ENCODE results near the gene PRM1.
A peak's percentile ranks its signal among the peaks of the same experiment; 100 is the strongest.

PRM1 gene

GRCh38 chr16:11245222-11245737, 35.9 kb downstream of the PRM1 start:
- DNase-seq = no peak
- H3K9me3 ChIP-seq (ENCODE audit: control insufficient read depth, low read length) = no peaks in the 10 kb centered on the region
- no peaks in the 10 kb centered on the region for H3K27me3 ChIP-seq (replicated peaks; ENCODE audit: control insufficient read depth, insufficient read depth, low read length, poor library complexity, severe bottlenecking)
- no peak overlapping the region for H3K4me3 ChIP-seq (ENCODE audit: insufficient read depth, low read depth, low read length, poor library complexity, severe bottlenecking)
- H3K36me3 ChIP-seq (ENCODE audit: control insufficient read depth, insufficient read depth, low read length) = no peaks in the 10 kb centered on the region
- peaks cover 8% of the 10 kb centered on the region for H3K4me1 ChIP-seq (ENCODE audit: control insufficient read depth, insufficient read depth, low read length, poor library complexity, severe bottlenecking)
- no peak overlapping the region for H3K27ac ChIP-seq (ENCODE audit: insufficient read depth, low read length, poor library complexity, severe bottlenecking)

- Histone ChIP-seq H3K27me3 (replicated peaks; ENCODE audit: control insufficient read depth, insufficient read depth, low read length, poor library complexity, severe bottlenecking) (no peaks in the 10 kb centered on the region), H3K9me3 (ENCODE audit: control insufficient read depth, low read length) (no peaks in the 10 kb centered on the region), H3K36me3 (ENCODE audit: control insufficient read depth, insufficient read depth, low read length) (no peaks in the 10 kb centered on the region), H3K27ac (ENCODE audit: insufficient read depth, low read length, poor library complexity, severe bottlenecking) (no peak overlapping the region), H3K4me3 (ENCODE audit: insufficient read depth, low read depth, low read length, poor library complexity, severe bottlenecking) (no peak overlapping the region), H3K4me1 (ENCODE audit: control insufficient read depth, insufficient read depth, low read length, poor library complexity, severe bottlenecking) (peaks cover 11% of the 10 kb centered on the region)
- no peak for DNase-seq
Observed at GRCh38 chr16:11242658-11243057, 38.5 kb downstream of the PRM1 start.

- DNase-seq = no peak
- Histone ChIP-seq H3K4me1 (ENCODE audit: control insufficient read depth, insufficient read depth, low read length, poor library complexity, severe bottlenecking) (peaks cover 11% of the 10 kb centered on the region), H3K27ac (ENCODE audit: insufficient read depth, low read length, poor library complexity, severe bottlenecking) (no peak overlapping the region), H3K9me3 (ENCODE audit: control insufficient read depth, low read length) (no peaks in the 10 kb centered on the region), H3K36me3 (ENCODE audit: control insufficient read depth, insufficient read depth, low read length) (no peaks in the 10 kb centered on the region), H3K4me3 (ENCODE audit: insufficient read depth, low read depth, low read length, poor library complexity, severe bottlenecking) (no peak overlapping the region), H3K27me3 (replicated peaks; ENCODE audit: control insufficient read depth, insufficient read depth, low read length, poor library complexity, severe bottlenecking) (no peaks in the 10 kb centered on the region)
Observed at GRCh38 chr16:11241480-11242204, 39.5 kb downstream of the PRM1 start.

GRCh38 chr16:11240636-11241473, 40.3 kb downstream of the PRM1 start:
- H3K27me3 ChIP-seq (replicated peaks; ENCODE audit: control insufficient read depth, insufficient read depth, low read length, poor library complexity, severe bottlenecking) = no peaks in the 10 kb centered on the region
- no peaks in the 10 kb centered on the region for H3K36me3 ChIP-seq (ENCODE audit: control insufficient read depth, insufficient read depth, low read length)
- no peaks in the 10 kb centered on the region for H3K9me3 ChIP-seq (ENCODE audit: control insufficient read depth, low read length)
- peaks cover 11% of the 10 kb centered on the region for H3K4me1 ChIP-seq (ENCODE audit: control insufficient read depth, insufficient read depth, low read length, poor library complexity, severe bottlenecking)
- no peak overlapping the region for H3K27ac ChIP-seq (ENCODE audit: insufficient read depth, low read length, poor library complexity, severe bottlenecking)
- H3K4me3 ChIP-seq (ENCODE audit: insufficient read depth, low read depth, low read length, poor library complexity, severe bottlenecking) = peak overlapping the region; percentile 7
- no peak for DNase-seq

- no peaks in the 10 kb centered on the region for H3K27me3 ChIP-seq (replicated peaks; ENCODE audit: control insufficient read depth, insufficient read depth, low read length, poor library complexity, severe bottlenecking)
- peaks cover 11% of the 10 kb centered on the region for H3K4me1 ChIP-seq (ENCODE audit: control insufficient read depth, insufficient read depth, low read length, poor library complexity, severe bottlenecking)
- H3K36me3 ChIP-seq (ENCODE audit: control insufficient read depth, insufficient read depth, low read length) = no peaks in the 10 kb centered on the region
- H3K9me3 ChIP-seq (ENCODE audit: control insufficient read depth, low read length) = no peaks in the 10 kb centered on the region
- peak overlapping the region; percentile 7 for H3K4me3 ChIP-seq (ENCODE audit: insufficient read depth, low read depth, low read length, poor library complexity, severe bottlenecking)
- no peak for DNase-seq
- no peak overlapping the region for H3K27ac ChIP-seq (ENCODE audit: insufficient read depth, low read length, poor library complexity, severe bottlenecking)
Observed at GRCh38 chr16:11239644-11240632, 41.2 kb downstream of the PRM1 start.

- no peaks in the 10 kb centered on the region for H3K36me3 ChIP-seq (ENCODE audit: control insufficient read depth, insufficient read depth, low read length)
- no peak overlapping the region for H3K4me3 ChIP-seq (ENCODE audit: insufficient read depth, low read depth, low read length, poor library complexity, severe bottlenecking)
- no peaks in the 10 kb centered on the region for H3K9me3 ChIP-seq (ENCODE audit: control insufficient read depth, low read length)
- DNase-seq = no peak
- H3K27me3 ChIP-seq (replicated peaks; ENCODE audit: control insufficient read depth, insufficient read depth, low read length, poor library complexity, severe bottlenecking) = no peaks in the 10 kb centered on the region
- H3K4me1 ChIP-seq (ENCODE audit: control insufficient read depth, insufficient read depth, low read length, poor library complexity, severe bottlenecking) = peaks cover 19% of the 10 kb centered on the region
- H3K27ac ChIP-seq (ENCODE audit: insufficient read depth, low read length, poor library complexity, severe bottlenecking) = no peak overlapping the region
Observed at GRCh38 chr16:11238272-11239202, 42.6 kb downstream of the PRM1 start.

- H3K27me3 ChIP-seq (replicated peaks; ENCODE audit: control insufficient read depth, insufficient read depth, low read length, poor library complexity, severe bottlenecking) = no peaks in the 10 kb centered on the region
- H3K36me3 ChIP-seq (ENCODE audit: control insufficient read depth, insufficient read depth, low read length) = no peaks in the 10 kb centered on the region
- H3K4me1 ChIP-seq (ENCODE audit: control insufficient read depth, insufficient read depth, low read length, poor library complexity, severe bottlenecking) = peaks cover 35% of the 10 kb centered on the region
Observed at GRCh38 chr16:11236461-11237254, 44.5 kb downstream of the PRM1 start.

GRCh38 chr16:11235703-11235991, 45.5 kb downstream of the PRM1 start:
- no peaks in the 10 kb centered on the region for H3K36me3 ChIP-seq (ENCODE audit: control insufficient read depth, insufficient read depth, low read length)
- no peak overlapping the region for H3K27ac ChIP-seq (ENCODE audit: insufficient read depth, low read length, poor library complexity, severe bottlenecking)
- no peak overlapping the region for H3K4me3 ChIP-seq (ENCODE audit: insufficient read depth, low read depth, low read length, poor library complexity, severe bottlenecking)
- H3K27me3 ChIP-seq (replicated peaks; ENCODE audit: control insufficient read depth, insufficient read depth, low read length, poor library complexity, severe bottlenecking) = no peaks in the 10 kb centered on the region
- H3K4me1 ChIP-seq (ENCODE audit: control insufficient read depth, insufficient read depth, low read length, poor library complexity, severe bottlenecking) = peaks cover 35% of the 10 kb centered on the region
- DNase-seq = no peak
- H3K9me3 ChIP-seq (ENCODE audit: control insufficient read depth, low read length) = no peaks in the 10 kb centered on the region

More at GRCh38 chr16:11236461-11237254, 44.5 kb downstream of the PRM1 start:
- H3K4me3 ChIP-seq (ENCODE audit: insufficient read depth, low read depth, low read length, poor library complexity, severe bottlenecking) = no peak overlapping the region
- H3K9me3 ChIP-seq (ENCODE audit: control insufficient read depth, low read length) = no peaks in the 10 kb centered on the region
- H3K27ac ChIP-seq (ENCODE audit: insufficient read depth, low read length, poor library complexity, severe bottlenecking) = no peak overlapping the region
- DNase-seq = no peak
